GM19468 (cell line): Measurements from ENCODE around the gene GFRA1.

Source experiments
- ATAC-seq: cut with Tn5 transposase; IDR thresholded peaks from one replicate; pipeline ENCODE4 v1.9.1; 2021; ENCODE audit warnings: mild to moderate bottlenecking, moderate library complexity, moderate number of reproducible peaks; ENCODE audit not compliant: unreplicated experiment; ENCODE audit errors: extremely low read depth

Gene GFRA1, protein sequence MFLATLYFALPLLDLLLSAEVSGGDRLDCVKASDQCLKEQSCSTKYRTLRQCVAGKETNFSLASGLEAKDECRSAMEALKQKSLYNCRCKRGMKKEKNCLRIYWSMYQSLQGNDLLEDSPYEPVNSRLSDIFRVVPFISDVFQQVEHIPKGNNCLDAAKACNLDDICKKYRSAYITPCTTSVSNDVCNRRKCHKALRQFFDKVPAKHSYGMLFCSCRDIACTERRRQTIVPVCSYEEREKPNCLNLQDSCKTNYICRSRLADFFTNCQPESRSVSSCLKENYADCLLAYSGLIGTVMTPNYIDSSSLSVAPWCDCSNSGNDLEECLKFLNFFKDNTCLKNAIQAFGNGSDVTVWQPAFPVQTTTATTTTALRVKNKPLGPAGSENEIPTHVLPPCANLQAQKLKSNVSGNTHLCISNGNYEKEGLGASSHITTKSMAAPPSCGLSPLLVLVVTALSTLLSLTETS

DNA sequence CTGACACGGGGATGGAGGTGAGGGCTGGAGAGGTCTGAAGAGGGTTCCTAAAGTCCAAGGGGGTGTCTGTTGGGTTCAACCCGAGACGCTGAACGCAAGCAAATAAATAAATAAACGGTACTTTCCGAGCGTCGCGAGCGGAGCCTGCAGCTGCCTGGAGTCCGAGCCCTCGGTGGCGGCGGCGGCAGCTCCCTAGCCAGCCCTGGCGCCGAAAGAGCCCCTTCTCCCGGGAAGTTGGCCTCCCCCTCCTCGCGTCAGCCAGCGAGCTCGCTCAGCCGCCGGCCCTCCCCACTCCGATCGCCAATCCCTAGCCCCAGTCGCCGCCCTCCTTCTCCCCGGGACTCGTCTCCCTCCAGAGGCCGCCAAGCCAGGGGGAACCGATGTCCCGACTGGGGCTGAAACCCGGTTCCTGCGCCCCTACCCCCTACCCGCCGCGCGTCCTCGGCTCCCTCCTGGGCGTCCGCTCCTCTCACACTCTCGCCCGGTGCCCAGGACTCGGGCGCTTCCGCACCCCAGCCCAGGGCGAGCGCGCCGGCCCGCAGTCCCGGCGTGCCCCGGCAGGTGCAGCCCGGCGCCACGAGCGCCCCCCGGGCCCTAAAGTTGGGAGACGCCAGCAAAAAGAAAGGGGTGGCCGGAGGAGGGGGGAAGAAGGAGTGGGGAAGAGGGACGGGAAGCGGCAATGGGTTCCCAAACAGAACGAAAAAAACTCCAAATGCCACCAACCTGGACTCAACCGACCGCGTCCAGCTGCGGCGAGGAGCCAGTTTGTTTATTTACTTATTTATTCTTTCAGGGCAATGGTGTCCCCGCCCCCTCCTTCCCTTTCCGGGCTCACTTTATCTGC is at the start of gene GFRA1:
Gene GFRA1, minus strand, starts transcription at position 767 of the 844 bp plus-strand sequence. CDS start 1,177 bp downstream, outside the sequence.
- ATAC-seq = no peak

DNA sequence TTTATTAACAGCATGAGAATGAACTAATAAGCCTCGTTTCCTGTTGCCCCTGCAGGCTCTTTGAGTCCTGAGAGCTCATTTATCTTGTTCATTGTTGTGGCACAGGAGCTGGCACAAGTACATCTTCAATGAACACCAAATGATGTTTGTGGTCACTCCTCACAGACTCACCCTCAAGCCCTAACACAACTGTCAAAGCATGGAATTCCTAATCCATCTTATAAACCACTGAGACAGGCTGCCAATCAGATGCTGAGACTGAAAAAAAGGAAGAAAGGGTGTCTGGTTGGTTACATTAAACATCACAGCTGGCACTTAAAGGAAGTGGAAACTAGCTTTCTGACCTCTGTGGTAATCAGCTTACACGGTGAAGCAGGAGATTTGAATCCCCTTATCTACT is 43.5 kb upstream of the GFRA1 start:
- ATAC-seq = no peak

DNA sequence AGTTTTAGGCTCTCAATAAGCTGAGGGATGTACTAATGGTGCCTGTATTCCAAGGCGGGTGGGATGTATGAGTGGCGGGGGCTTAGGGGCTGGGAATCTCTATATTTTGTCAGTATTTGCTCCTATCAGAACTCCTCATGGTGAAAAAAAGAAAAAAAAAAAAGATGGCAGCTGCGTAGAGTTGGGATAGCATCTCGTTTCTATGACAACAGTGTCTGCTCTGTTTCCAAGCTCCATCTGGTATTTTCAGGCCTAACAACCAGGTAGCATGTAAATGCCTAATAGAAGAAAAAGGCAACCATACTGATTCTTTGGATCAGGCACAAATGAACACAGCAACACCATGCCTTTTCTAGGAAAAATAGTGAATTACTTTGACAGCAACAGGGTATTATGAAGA is 39.5 kb upstream of the GFRA1 start:
- no peak for ATAC-seq

DNA sequence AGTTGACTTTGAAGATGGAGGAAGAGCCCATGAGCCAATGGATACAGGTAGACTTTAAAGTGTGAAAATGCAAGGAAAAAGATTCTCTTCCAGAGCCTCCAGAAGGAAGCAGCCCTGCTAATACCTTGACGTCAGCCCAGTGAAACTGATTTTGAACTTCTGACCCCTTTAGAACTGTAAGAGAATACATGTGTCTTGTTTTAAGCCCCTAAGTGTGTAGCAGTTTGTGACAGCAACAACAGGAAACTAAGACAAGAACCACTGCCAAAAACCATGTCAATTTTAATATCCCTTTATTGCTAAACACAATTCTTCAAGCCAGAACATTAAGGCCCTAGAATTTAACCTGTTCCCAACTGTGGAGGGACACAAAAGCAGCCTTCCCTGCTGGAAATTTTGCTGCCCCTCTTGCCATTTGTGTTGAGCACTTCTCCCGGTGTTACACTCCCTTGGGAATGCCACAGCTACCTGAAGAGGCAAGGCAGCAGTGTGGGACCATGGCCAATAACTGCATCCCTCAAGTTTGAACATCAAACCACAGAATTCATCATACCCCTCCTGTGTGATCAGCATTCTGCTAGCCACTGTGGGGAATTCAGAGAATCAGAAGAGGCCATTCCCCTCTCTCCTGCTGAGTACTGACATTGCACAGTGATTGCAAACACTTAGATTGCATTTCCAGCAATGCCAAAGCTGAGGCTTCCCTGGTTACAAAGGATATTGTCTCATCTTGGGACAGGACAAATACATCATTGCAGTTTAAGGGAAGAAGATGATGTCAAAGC is 38.9 kb upstream of the GFRA1 start:
- ATAC-seq = no peak

DNA sequence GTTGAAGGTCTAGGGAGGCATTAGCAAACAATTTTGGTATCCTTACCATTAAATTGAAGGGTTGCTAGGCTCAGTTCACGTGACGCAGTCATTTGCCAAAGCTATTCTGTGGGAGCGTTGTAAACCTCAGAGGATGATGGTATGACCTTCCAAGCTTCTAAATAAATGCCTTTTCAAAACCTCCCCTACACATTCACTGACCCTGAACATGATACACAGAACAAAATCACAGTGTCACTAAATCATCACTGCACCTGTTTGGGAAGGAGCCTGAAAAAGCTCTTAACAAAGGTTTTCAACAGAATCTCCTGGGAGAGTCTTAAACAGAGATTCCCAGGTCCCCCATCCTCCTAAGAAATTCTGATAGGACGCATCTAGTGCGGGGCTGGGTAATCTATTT is 38.0 kb upstream of the GFRA1 start:
- no peak for ATAC-seq

DNA sequence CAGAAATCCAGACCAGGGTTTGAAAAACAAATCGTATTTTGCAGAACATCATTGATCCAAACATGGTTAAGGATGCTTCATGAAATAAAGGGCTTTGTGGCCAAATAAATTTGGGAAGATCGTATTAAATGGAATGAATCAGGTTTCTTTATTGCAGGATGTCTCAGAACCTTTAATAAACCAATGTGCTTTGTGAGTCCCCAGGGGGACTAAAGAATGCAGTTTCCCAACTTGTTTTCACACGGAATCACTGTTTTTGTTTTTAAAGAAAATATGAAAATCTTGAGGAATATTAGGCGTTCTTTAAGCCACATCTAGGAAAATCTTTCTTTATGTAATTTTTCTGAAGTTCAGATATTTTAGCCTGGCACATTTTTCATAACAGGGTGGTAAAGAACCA is 34.4 kb upstream of the GFRA1 start:
- ATAC-seq = no peak

DNA sequence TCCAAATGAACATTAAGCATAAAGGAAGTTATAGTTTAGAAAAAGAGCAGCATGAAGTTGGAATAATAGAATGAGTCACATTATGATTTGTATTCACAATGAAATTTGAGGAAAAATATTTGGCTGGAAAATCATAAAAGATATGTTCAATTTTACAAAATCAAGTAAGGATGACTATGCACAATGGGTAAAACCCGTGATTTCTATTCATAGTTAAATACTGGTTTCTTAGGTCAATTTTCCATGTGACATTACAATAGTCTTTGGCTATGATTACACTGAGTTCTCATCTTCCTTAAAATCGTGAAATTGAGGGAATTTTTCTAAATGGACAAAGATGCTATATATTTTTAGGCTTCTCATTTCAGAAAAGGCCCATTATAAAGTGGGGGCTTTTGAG is 33.8 kb upstream of the GFRA1 start:
- ATAC-seq = no peak

DNA sequence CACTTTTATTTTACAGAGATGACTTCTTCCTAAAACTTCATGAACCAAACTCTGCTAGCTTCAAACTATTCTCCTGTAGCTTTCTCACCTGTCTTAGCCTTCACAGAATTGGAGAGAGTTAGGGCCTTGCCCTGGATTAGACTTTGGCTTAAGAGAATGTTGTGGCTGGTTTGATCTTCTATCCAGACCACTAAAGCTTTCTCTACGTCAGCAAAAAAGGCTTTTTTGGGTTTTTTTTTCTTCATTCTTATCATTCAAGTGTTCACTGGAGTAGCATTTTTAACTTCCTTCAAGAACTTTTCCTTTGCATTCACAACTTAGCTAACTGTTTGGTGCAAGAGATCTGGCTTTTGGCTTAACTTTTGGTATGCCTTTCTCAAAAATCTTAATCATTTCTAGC is 31.9 kb upstream of the GFRA1 start:
- no peak for ATAC-seq

DNA sequence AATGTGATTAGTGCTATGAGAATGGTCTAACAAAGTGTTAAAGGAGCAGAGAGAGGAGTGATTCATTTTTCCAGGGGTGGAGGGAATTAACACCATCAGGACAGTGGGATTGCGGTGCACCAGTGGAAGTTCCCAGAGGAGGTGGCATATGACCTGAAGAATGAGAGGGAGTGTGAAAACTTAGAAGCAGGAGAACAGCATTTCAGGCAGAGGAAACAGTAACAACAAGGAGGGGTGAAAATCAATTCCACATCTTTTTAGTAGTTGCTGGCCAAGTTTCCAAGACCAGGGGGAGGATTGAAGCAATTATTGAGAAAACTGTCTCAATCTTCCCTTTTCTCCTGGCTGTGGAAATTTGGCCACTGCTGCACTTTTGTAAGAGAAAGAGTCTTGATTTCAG is 27.5 kb upstream of the GFRA1 start:
- ATAC-seq = no peak

DNA sequence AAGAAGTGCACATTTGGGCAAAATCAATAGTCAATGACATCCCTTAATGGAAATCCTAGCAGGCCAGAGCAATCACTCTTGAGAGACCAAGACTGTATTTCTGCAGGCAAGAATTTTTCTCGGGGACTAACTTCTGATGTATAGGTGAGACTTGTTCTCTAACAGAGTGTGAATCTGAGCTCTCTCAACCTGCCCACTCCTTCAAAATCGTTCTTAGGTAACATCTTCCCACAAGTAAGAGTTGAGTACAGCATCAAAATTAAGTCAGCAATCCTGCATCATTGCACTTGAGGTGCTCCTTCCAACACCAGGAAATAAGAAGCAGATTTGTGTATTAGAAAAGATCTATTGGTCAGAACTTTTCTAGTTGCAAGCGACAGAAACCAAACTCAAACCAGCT is 25.6 kb upstream of the GFRA1 start:
- no peak for ATAC-seq

DNA sequence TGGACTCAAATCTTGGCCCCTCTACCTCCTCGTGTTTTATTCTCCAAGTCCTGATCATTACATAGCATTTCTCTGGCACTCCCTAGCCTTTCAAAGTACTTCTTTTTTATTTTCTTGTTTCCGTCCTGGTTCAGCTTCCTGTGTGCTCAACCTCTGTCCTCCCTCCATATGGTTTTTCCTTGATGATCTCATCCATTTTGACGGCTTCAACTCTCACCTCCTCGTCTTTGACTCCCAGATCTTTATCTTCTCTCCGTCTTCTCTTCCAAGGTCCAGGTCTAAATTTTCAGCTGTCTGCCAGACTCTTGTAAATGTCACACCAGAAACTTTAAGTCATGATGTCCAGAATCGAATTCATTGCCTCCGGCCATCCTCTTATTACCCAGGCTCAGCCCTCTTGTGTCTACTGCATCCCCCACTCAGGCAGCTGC is 23.3 kb upstream of the GFRA1 start:
- ATAC-seq = no peak

DNA sequence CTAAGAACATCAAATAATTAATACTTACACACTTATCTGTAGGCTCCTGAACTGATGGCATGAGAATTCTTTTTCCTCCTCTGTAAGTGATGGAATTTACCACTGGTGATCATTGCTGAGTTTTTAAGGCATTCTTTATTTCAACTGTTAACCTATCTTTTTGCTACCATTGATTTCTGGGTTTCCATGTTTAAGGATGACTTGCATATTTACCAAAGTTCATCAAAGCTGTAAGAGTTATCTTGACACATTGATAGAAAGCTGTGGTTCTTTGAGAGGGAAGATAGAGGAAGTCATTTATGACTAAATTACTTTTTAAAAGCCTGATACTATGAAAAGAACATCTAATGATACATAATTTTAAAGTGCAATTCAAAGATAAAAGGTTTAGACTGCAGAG is 19.5 kb upstream of the GFRA1 start:
- ATAC-seq = no peak

DNA sequence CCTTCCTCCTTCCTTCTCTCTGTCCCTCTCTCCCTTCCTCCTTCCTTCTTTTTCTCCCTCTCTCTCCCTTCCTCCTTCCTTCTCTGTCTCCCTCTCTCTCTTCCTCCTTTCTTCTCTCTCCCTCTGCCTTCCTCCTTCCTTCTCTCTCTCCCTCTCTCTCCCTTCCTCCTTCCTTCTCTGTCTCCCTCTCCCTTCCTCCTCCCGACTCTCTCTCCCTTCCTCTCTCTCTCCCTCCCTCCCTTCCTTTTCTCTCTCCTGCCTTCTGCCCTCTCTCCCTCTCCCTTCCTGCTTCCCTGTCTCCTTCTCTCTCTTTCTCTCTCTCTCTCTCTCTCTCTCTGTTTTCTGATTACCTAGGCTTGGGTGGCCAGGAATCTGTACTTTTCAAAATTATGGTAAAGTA is 16.6 kb upstream of the GFRA1 start:
- ATAC-seq = no peak

DNA sequence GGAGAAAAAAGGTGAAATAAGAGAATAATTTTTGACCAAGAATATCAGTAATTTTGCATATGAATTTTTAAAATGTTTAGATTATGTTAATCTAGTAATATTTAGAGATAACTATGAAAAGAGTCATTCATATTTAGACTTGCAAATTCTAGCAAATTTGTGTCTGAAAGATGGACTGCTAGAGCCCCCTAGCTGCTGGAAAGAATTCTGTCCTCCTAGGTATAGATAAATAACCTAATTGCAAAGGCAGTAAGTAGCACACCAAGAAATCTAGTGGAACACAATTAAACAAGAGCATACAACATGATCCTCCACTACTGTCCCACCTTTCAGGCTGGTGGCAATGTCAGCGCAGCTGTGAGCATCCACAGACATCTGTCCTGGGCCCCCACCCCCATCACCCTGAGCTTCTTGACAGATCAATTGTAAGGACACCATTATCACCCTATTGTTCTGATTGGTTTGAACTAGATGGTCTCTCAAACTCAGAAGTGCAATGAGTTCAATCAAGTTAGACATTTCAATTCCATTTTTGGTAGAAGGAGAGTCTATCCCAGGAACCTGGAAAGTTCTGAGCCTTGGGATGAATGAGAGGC is 15.0 kb upstream of the GFRA1 start:
- ATAC-seq = no peak

DNA sequence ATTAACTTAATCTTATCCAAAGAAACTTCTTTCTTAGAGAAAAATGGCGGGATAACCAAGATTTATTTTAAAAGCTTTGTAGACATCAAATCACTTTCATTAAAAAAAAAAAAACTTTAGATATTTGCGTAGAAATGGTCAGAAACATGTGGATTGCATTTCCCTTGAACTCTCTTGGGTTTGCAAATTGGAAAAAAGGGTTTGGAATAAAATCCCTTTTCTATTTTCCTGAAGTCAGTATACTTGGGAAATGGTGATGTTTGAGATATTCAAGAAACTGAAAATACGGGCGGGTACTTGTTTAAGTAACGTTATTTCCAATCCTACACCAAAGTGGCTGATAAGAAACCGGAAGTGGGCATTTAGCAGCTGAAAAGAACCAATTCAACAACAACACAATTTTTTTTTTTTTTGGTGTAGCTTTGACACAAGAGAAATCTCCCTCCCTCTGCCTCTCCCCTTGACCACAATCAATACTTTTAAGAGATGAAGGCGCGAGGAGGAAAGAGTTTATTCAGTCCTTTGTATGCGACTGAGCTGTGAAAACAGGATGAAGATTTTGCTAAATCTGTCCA is 13.7 kb upstream of the GFRA1 start:
- ATAC-seq = no peak

DNA sequence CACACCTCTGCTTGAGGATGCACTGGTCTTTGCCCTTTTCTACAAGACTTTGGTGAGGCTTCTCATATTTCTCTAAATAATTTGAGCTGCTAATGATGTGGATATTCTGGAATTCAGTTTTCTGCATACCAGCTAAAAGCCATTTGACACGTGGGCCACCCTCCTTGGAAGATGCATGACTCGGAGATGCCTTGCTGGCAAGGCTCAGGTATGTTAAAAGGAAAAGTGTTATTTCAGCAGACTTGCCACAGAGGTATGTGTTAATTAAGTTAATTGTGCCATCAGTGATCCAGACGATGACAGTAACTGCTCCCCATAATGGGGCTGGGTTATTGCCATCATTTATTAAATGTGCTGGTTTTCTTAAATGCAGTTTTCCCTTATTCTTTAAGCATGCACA is 8.8 kb upstream of the GFRA1 start:
- no peak for ATAC-seq

DNA sequence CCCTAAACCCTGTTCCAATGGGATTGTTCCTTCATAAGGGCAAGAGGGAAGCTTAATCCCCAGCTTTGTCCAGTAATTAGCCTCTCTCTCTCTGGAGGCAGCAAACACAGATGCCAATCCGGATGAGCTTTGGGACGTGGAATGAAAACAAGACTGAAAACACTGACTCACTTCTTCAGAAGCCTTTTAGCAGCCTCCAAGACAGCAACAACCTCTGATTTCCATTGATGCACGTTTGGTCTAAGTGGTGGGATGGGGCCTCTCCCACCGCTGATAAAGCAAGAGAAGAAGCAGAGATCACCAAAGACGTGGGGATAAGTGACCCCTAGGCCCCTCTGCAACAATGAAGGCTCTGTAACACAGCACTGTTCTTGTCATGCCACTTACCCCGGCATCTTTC is 5.8 kb upstream of the GFRA1 start:
- ATAC-seq = no peak

DNA sequence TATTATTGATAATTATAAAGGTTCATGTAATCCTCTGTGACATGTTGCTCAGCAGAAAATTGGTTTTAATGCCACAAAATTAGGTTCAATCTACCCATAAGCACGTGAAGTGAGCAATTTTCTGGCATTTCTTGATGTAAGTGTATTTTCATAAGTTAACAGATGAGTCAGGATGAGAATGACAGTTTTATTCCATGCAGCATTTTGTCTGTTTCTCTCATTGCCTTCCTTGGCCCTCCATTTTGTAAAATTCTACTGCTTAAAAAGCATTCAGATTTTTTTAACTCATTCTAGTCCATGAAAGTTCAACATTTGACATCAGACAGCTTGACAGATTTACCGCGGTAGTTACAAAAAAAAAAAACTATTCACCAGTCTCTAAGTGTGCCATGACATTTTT is 4.0 kb upstream of the GFRA1 start:
- ATAC-seq = no peak

DNA sequence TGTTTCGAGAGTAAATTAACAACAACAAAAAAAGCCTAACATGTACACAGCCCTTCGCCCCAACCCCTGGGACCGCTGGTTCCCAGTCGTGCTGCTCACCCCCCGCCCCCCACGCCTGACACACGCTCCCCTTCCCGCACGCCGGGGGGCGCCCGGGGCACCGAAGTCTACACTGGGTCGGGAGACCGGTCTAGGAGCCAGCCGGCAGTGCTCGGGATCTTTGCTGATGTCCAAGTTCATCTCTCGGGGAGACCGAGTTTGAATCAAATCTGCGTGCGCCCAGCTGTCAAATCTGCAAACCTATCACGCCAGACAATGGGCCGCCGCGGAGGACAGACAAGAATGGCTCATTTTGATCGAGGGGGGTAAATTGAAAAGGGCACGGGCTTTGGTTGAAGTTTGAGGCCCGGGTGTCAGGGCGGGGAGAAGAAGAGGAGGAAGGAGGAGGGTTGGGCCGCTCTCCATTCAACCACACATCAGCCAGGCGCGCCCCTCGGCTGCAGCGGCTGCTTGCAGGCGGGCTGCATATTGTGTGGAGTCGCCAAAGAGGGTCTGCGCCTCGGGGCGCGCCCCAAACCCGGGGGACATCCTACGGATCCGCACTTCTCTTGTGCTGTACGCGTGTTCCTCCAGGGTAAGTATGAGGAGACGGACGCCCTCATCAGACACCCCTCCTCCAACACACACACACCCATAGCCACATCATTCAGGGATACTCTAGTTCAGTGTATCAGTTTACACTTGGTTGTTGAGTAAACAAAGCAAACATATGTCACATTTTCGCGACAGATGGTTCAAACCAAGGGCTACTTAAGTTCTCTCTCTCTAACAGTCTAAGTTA is 1.3 kb upstream of the GFRA1 start:
- no peak for ATAC-seq
